Endothelial cell of umbilical vein (primary cell): ENCODE data around the gene PLAGL2. TPM values are rescaled to one million over a fixed set of nuclear protein-coding genes. Genes with fewer than 3 reads are reported as not detected.

ENCODE experiments used
- BruUV-seq: library from RNA; stranded (reverse); fragments of 400-500 nt; replicated peaks from 2 replicates; lab custom pipeline; 2021; lab: Mats Ljungman, UMichigan
- CTCF ChIA-PET: fragments of 300-600, 350-600 bp; sonication (Branson Sonifier 250); formaldehyde crosslinking; loops from one replicate; lab custom pipeline; 2021; ENCODE audit warnings: antibody characterized with exemption, inconsistent platforms; lab: Charles Lee
- POLR2A ChIA-PET: fragments of 300-600, 350-600 bp; sonication (Branson Sonifier 250); formaldehyde crosslinking; loops from one replicate; lab custom pipeline; 2021; ENCODE audit warnings: antibody characterized with exemption, inconsistent platforms; lab: Charles Lee
- DNase-seq: peaks from one replicate; pipeline ENCODE4 v3.0.0-alpha.2; 2011; ENCODE audit warnings: low read depth, low spot score
- FAIRE-seq: peaks from 2 replicates; lab custom pipeline; 2011; peaks lifted over from hg19 to GRCh38; lab: Jason Lieb, UNC
- H2AFZ ChIP-seq: 2 replicates; pipeline ENCODE4 v1.6.0; 2012; ENCODE audit warnings: low read depth, low read length, control low read depth, inconsistent platforms
- H3K27ac ChIP-seq: 2 replicates; pipeline ENCODE4 v1.5.1; 2011; ENCODE audit warnings: low read depth, mild to moderate bottlenecking, control low read depth, low read length, moderate library complexity; ENCODE audit not compliant: insufficient read depth
- H3K27me3 ChIP-seq, 2 experiments: 2 replicates each; pipeline versions ENCODE4 v1.6.0 to v1.6.1; 2011; ENCODE audit warnings: low read length in 2 of 2, mixed read lengths in 1 of 2; ENCODE audit not compliant: control insufficient read depth in 2 of 2, insufficient read depth in 2 of 2
- H3K36me3 ChIP-seq, 2 experiments: 2 replicates in 1 of 2; 3 replicates in 1 of 2; pipeline ENCODE4 v1.5.1; 2011; ENCODE audit warnings: low read length in 2 of 2, mild to moderate bottlenecking in 1 of 2, moderate library complexity in 1 of 2; ENCODE audit not compliant: control insufficient read depth in 2 of 2, insufficient read depth in 2 of 2; ENCODE audit errors: extremely low read depth in 1 of 2
- H3K4me1 ChIP-seq: 3 replicates; pipeline ENCODE4 v1.5.1; 2011; ENCODE audit warnings: mild to moderate bottlenecking, low read length; ENCODE audit not compliant: control insufficient read depth, insufficient read depth; ENCODE audit errors: extremely low read depth
- H3K4me2 ChIP-seq: 2 replicates; pipeline ENCODE4 v1.6.1; 2011; ENCODE audit warnings: low read length, control low read depth, mixed read lengths; ENCODE audit not compliant: insufficient read depth
- H3K4me3 ChIP-seq, 3 experiments: fragments of 200-600 bp in 1 of 3; sonication (generic), shearing (Covaris generic) in 1 of 3; replicated peaks in 1 of 3; 2 replicates each; pipeline ENCODE4 v1.5.1; 2011 to 2016; ENCODE audit warnings: control low read depth in 3 of 3, low read length in 3 of 3, mild to moderate bottlenecking in 2 of 3, inconsistent platforms in 1 of 3, low read depth in 1 of 3, moderate library complexity in 1 of 3; ENCODE audit not compliant: insufficient read depth in 1 of 3
- H3K79me2 ChIP-seq: 2 replicates; pipeline ENCODE4 v1.6.0; 2012; ENCODE audit warnings: low read length, inconsistent platforms; ENCODE audit not compliant: control insufficient read depth, insufficient read depth
- H3K9ac ChIP-seq: replicated peaks from 2 replicates; pipeline ENCODE3; 2011; ENCODE audit warnings: low read length, control low read depth; ENCODE audit not compliant: insufficient read depth; ENCODE audit errors: extremely low read depth
- H3K9me1 ChIP-seq: replicated peaks from 3 replicates; pipeline ENCODE4 v1.6.0; 2011; ENCODE audit warnings: mild to moderate bottlenecking, low read length; ENCODE audit not compliant: control insufficient read depth, insufficient read depth; ENCODE audit errors: extremely low read depth
- H3K9me3 ChIP-seq: replicated peaks from 2 replicates; pipeline ENCODE4 v1.5.1; 2012; ENCODE audit warnings: low read length, inconsistent platforms; ENCODE audit not compliant: control insufficient read depth, insufficient read depth
- H4K20me1 ChIP-seq: replicated peaks from 2 replicates; pipeline ENCODE3; 2011; ENCODE audit warnings: mild to moderate bottlenecking, low read length; ENCODE audit not compliant: control insufficient read depth, insufficient read depth; ENCODE audit errors: extremely low read depth
- EZH2 ChIP-seq: IDR thresholded peaks from 2 replicates; pipeline ENCODE4 v1.6.1; 2012; ENCODE audit warnings: borderline replicate concordance, low read depth, mild to moderate bottlenecking, moderate library complexity, low read length, inconsistent platforms; ENCODE audit not compliant: severe bottlenecking
- FOS ChIP-seq: IDR thresholded peaks from 2 replicates; pipeline ENCODE4 v1.6.1; 2011; ENCODE audit warnings: mild to moderate bottlenecking, low read length, moderate library complexity, borderline replicate concordance; ENCODE audit not compliant: insufficient read depth
- POLR2A ChIP-seq: IDR thresholded peaks from 2 replicates; pipeline ENCODE4 v1.6.1; 2012; ENCODE audit warnings: low read depth, mild to moderate bottlenecking, control low read depth, low read length
- dilution Hi-C: fragments of 300-500 bp; cut with MboI; formaldehyde crosslinking; loops from one replicate; pipeline ENCODE4 v1.15.0; 2019; ENCODE audit warnings: low sequenced_read_pairs; ENCODE audit not compliant: extremely low pct_ligation_motif_present
- intact Hi-C: fragments of 100-400 bp; cut with micrococcal nuclease; formaldehyde crosslinking; loops from one replicate; pipeline ENCODE4 v1.10.0; 2022
- polyA plus RNA-seq, 4 experiments: library from polyadenylated mRNA; depleted of rRNA in 3 of 4; stranded (reverse) in 3 of 4; unstranded in 1 of 4; fragments of >200 nt; gene quantifications; 2 replicates each; pipeline versions ENCODE4 v1.2.1 to v1.2.3, GENCODE V29; 2011 to 2012; ENCODE audit warnings: missing spikeins in 1 of 4
- total RNA-seq: library from RNA; stranded (reverse); gene quantifications from 2 replicates; pipeline ENCODE4 v1.2.3, GENCODE V29; 2021
- TF ChIP-seq, protein P1 (sequence below), 2 donors: IDR thresholded peaks; 1 replicate in 1 of 2; 2 replicates in 1 of 2; pipeline ENCODE4 v1.5.1; 2011; ENCODE audit warnings: low read length in 2 of 2, mild to moderate bottlenecking in 2 of 2, moderate library complexity in 2 of 2, control low read depth in 1 of 2, inconsistent platforms in 1 of 2, low read depth in 1 of 2; ENCODE audit not compliant: insufficient read depth in 1 of 2; ENCODE audit errors: extremely low read depth in 1 of 2

Gene PLAGL2
- total and polyA plus RNA-seq, 2 donors (not counting 3 experiments of a cell fraction or from before 2014, with no cell fraction given) = 8.2 to 15.2 TPM

DNA sequence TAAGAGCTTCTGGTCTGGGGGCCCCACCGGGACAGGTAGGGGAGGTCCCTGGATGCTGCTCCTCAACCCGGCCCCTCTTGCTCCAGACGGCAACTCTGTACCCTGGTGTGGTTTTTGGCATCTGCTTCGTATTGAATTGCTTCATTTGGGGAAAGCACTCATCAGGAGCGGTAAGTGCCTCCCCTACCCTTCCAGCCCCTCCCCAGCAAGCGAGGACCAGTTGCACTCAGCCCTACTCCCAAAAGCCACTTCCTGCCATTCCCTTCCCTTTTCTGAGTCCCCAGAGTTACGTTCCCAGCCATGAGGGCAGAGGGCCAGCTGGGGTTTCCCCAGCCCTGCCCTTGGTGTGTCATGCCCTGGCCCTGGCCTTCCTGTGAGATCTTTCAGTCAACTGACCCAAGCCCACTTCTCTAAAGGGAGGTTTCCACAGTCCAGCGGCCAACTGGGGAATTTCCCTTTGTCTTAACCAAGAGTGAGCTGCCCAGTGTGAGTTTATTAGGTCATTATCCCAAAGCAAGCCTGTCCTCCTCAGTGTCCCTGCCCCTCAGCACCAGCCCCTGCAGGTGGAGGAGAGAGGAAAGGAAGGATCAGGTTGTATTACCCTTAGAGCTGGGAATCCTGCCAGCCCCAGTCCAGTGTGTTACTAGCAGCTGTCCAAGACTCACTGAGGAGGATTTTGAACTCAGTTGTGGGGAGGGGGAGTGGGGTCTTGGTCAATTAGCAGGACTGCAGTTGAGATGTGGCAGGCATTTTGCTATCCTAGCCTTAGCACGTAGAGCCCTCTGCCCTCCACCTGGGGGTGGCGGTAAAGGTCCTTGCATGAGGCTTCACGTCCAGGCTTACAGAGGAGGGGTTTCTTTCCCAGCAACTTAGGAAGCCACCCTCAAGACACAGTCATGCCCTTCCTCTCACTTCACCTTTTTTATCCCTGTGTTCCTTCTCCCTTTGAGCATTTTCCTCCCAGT lies 52.2 kb downstream of the PLAGL2 start:
- dilution Hi-C loops = no loop called here
- TF ChIP-seq, protein P1, sequence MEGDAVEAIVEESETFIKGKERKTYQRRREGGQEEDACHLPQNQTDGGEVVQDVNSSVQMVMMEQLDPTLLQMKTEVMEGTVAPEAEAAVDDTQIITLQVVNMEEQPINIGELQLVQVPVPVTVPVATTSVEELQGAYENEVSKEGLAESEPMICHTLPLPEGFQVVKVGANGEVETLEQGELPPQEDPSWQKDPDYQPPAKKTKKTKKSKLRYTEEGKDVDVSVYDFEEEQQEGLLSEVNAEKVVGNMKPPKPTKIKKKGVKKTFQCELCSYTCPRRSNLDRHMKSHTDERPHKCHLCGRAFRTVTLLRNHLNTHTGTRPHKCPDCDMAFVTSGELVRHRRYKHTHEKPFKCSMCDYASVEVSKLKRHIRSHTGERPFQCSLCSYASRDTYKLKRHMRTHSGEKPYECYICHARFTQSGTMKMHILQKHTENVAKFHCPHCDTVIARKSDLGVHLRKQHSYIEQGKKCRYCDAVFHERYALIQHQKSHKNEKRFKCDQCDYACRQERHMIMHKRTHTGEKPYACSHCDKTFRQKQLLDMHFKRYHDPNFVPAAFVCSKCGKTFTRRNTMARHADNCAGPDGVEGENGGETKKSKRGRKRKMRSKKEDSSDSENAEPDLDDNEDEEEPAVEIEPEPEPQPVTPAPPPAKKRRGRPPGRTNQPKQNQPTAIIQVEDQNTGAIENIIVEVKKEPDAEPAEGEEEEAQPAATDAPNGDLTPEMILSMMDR (IDR thresholded peaks at IDR 0.05; ENCODE audit: extremely low read depth in 1 of 2, insufficient read depth in 1 of 2, low read depth in 1 of 2, low read length in 2 of 2) = peak in 1 of 2 donors; percentile 47
- TF ChIP-seq EZH2 (no peak), FOS (peak; percentile 32), POLR2A (no peak)
- intact Hi-C loops = loop anchor here (5.0 kb wide), 1 partner anchor 497 kb away; no protein-coding TSS in a partner anchor
- H3K4me1 ChIP-seq = peaks cover 25% of the 10 kb centered on the region
- H3K27me3 ChIP-seq = no peaks in the 10 kb centered on the region
- H3K79me2 ChIP-seq = no peaks in the 10 kb centered on the region
- H3K9ac ChIP-seq = peak overlapping the region; percentile 37
- H3K27ac ChIP-seq = peak overlapping the region; percentile 85
- no peaks in the 10 kb centered on the region for H3K9me3 ChIP-seq
- peak; percentile 89 for FAIRE-seq
- no peaks in the 10 kb centered on the region for H4K20me1 ChIP-seq
- DNase-seq = peak; percentile 87
- H3K9me1 ChIP-seq = no peaks in the 10 kb centered on the region
- POLR2A ChIA-PET = no interaction called here
- peak overlapping the region; percentile 38 for H3K4me2 ChIP-seq
- H2AFZ ChIP-seq = no peak overlapping the region
- no peak overlapping the region for H3K4me3 ChIP-seq
- CTCF ChIA-PET = interaction anchor here (1.4 kb wide), 1 partner anchor 332 kb away, joined by 3 read pairs; no protein-coding TSS in a partner anchor
- peaks cover 7 to 33% of the 10 kb centered on the region in 2 experiments for H3K36me3 ChIP-seq
- BruUV-seq = no TSS peak
